ENCODE results near the gene KCNJ1. TPM values are rescaled to one million over a fixed set of nuclear protein-coding genes. Genes with fewer than 3 reads are reported as not detected.

KCNJ1 gene
- total and polyA plus RNA-seq, 2 experiments from 2014 or later, result 0.16 TPM; not detected in 1

GRCh38 chr11:128892866-128893565 lies 25.9 kb upstream of the KCNJ1 start:
- H3K9me2 ChIP-seq (ENCODE audit: insufficient read depth), result no peaks in the 10 kb centered on the region
- Mint-ChIP-seq H3K9me3 (no peaks in the 10 kb centered on the region; the same call in 1 of the 3 replicates), H3K4me3 (no peak overlapping the region), H3K4me1 (peaks cover 35% of the 10 kb centered on the region), H3K27ac (no peak overlapping the region), H3K27me3 (ENCODE audit: insufficient read depth, low read depth, poor library complexity) (peaks cover 64% of the 10 kb centered on the region), H3K36me3 (ENCODE audit: low read depth) (no peaks in the 10 kb centered on the region; the same call in 2 of the 3 replicates)
- H3K79me2 ChIP-seq (replicated peaks; ENCODE audit: insufficient read depth), result no peaks in the 10 kb centered on the region
- ATAC-seq (no peak), DNase-seq (ENCODE audit: low spot score) (peak; percentile 49)
- H4K20me1 ChIP-seq (replicated peaks; ENCODE audit: insufficient read depth), result peaks cover 20% of the 10 kb centered on the region; the same call in 1 of the 2 replicates
- H3K4me3 ChIP-seq, result no peak overlapping the region
- no peaks in the 10 kb centered on the region for H3K36me3 ChIP-seq (ENCODE audit: insufficient read depth)
- H2AFZ ChIP-seq, result no peak overlapping the region
- 0 out of 2 replicates have a peak overlapping the region, but pooled peaks have one; percentile 93 for H3K4me2 ChIP-seq
- TF ChIP-seq NANOG (IDR thresholded peaks at IDR 0.05; ENCODE audit: borderline replicate concordance) (no peak), ZNF114 (CRISPR knock-in tag; IDR thresholded peaks at IDR 0.05) (no peak), STAT1 (IDR thresholded peaks at IDR 0.05; ENCODE audit: unreplicated experiment) (no peak), POLR2AphosphoS5 (IDR thresholded peaks at IDR 0.05; ENCODE audit: low read depth) (no peak), CREB1 (CRISPR knock-in tag; IDR thresholded peaks at IDR 0.05; ENCODE audit: low read depth) (no peak), ZNF462 (CRISPR knock-in tag; IDR thresholded peaks at IDR 0.05) (no peak), EZH2 (IDR thresholded peaks at IDR 0.05; ENCODE audit: low read depth, unreplicated experiment) (no peak), EZH2phosphoT487 (IDR thresholded peaks at IDR 0.05; ENCODE audit: unreplicated experiment) (no peak), ZNF331 (CRISPR knock-in tag; IDR thresholded peaks at IDR 0.05; ENCODE audit: low read depth) (no peak), JUNB (IDR thresholded peaks at IDR 0.05; ENCODE audit: unreplicated experiment) (no peak), CTCF (conservative IDR thresholded peaks at IDR 0.05; ENCODE audit: low read depth in 2 of 2) (no peak)
- H3K4me1 ChIP-seq (ENCODE audit: insufficient read depth), result peaks cover 29% of the 10 kb centered on the region
- H3K27me3 ChIP-seq (ENCODE audit: insufficient read depth), result peaks cover 89% of the 10 kb centered on the region
- H3K27ac ChIP-seq (ENCODE audit: low read depth), result no peak overlapping the region
- peaks cover 3% of the 10 kb centered on the region; the same call in 1 of the 2 replicates for H3F3A ChIP-seq (replicated peaks; ENCODE audit: low read depth)

Measured in GM23338 (cell line).